Tongue (tissue), 2 donors: Measurements from ENCODE around the gene TUBB4A. TPM values are rescaled to one million over a fixed set of nuclear protein-coding genes. Genes with fewer than 3 reads are reported as not detected.
A peak's percentile ranks its signal among the peaks of the same experiment; 100 is the strongest.
"Not testable (repeated sequence)": the region's sequence is repeated elsewhere in the genome, so short reads cannot be mapped to it uniquely, and the experiment has no call there.

Source experiments
- DNase-seq: peaks from one replicate; pipeline ENCODE4 v3.0.0-alpha.2; 2015
- total RNA-seq: library from RNA; depleted of rRNA; stranded (reverse); fragments of >200 nt; gene quantifications from one replicate; pipeline ENCODE4 v1.2.3, GENCODE V29; 2014

The TUBB4A gene
- total RNA-seq, 1 donor from 2014 or later, result 1.6 TPM

DNA sequence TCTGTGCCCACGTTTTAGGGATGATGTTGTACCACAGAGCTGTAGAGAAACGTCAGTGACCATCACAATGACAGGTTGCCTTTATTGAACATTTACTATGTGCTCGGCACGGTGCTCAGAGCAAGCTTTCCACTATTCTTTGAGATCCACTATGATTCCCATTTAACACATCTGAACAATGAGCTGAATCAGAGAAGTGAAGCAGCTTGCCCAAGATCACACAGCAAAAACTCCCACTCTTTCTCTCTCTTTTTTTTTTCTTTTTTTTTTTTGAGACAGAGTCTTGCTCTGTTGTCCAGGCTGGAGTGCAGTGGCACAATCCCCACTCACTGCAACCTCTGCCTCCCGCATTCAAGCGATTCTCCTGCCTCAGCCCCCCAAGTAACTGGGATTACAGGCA, 20.6 kb upstream of the TUBB4A start:
- no peak for DNase-seq

GRCh38 chr19:6521718-6522646, 19.9 kb upstream of the TUBB4A start:
- DNase-seq, result no peak

DNA sequence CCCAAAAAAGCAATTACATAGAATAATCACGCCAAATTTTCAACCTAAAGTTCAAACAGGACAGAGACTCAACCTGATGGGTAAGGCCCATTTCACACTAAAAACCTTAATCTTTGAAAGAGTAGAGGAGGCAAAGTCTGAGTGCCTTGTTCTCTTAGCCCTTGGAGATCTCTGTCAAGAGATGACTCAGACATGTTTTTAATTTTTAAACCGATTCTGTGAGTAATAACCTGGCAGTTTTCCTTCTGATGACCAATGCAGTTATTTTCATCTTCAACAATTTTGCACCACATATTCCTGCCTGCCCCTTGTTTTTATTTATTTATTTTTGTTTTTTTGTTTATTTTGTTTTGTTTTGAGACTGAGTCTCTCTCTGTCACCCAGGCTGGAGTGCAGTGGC, 17.2 kb upstream of the TUBB4A start:
- no peak for DNase-seq

- no peak for DNase-seq
Measured at GRCh38 chr19:6518145-6518911, 16.2 kb upstream of the TUBB4A start.

- peak; percentile 91 for DNase-seq
Measured at GRCh38 chr19:6516659-6517291, 14.7 kb upstream of the TUBB4A start.

GRCh38 chr19:6516018-6516658, 14.0 kb upstream of the TUBB4A start:
- peak; percentile 86 for DNase-seq

- no peak for DNase-seq
Measured at GRCh38 chr19:6514926-6515544, 12.9 kb upstream of the TUBB4A start.

DNA sequence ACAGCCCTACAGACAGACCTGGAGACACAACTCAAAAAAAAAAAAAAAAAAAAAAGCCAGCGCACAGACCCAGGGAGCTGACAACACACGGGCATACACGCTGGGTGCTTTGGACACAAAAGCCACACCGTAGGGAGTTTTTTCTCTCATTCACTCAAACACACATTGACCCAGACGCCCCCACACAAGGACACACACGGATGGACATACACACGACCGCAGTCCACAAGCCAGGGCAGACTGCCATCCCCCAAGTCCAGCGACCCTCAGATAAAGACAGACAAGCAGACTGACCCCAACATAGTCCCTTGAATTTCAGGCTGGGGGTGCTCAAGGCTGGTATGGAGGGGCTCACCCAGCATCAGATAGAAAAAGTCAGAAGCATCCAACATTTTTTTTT, 12.0 kb upstream of the TUBB4A start:
- no peak for DNase-seq

GRCh38 chr19:6510618-6511017, 8.5 kb upstream of the TUBB4A start:
- DNase-seq, result no peak

DNA sequence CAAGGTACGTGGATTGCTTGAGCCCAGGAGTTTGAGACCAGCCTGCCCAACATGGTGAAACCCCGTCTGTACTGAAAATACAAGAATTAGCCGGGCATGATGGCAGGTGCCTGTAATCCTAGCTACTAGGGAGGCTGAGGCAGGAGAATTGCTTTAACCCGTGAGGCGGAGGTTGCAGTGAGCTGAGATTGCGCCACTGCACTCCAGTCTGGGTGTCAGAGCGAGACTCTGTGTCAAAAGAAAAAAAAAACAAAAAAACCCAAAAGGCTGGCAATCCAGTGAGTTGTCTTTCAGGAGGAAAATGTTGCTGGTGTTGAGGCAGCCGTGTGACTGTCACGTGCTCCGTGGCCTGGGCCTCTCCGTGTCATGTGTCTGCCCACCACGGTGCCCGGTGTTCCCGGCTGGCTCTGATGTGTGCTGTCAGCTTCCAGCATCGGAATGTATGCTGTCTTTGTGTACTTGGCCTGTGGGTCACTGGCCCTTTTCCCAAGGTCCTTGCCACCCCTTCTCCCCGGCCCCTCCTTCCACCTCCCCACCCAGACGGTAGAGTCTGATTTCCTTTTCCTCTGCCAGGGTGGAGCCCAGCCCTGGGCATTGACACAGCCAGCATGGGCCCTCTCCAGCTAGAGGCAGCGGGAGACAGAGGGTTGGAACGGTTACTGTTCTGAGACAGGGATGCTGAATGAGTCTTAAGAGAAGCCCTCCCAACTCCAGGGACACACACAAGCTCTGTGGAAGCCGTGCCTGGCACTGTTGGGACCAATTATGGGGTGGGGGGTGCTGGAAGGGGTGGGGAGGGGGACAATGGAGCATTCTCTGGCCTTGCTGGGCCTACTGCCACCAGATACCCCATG, 7.2 kb upstream of the TUBB4A start:
- no peak for DNase-seq

- DNase-seq, result not testable (repeated sequence)
Measured at GRCh38 chr19:6508028-6508771, 6.1 kb upstream of the TUBB4A start.

DNA sequence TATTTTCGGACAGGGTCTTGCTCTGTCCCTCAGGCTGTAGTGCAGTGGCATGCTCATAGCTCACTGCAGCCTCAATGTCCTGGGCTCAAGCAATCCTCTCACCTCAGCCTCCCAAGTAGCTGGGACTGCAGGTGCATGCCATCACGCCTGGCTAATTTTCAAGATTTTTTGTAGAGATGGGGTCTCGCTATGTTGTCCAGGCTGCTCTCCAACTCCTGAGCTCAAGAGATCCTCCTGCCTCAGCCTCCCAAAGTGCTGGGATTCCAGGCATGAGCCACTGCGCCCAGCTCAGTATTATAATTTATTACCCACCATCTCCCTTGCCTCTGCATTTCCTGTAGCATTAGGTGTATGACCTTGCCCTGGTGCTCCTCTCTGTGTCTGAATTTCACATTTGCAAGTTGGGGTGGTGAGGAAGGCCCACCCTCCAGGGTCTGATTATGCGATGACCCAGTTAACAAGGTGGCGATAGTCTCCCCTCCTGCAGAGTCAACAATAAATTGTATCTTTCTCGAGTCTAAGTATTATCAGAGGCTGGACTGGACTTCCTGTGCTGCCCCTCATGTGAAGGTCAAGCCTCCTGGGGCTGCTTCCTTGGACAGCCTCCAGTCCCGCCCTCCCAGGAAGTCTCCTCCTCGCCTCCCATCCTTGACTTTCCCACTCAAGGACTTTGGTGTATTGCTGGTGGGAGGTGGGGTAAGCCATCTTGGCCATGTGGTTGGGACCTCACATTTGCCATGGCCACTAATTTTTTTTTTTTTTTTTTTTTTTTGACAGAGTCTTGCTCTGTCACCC, 1.5 kb upstream of the TUBB4A start:
- DNase-seq, result no peak

GRCh38 chr19:6500837-6501739, 1.0 kb downstream of the TUBB4A start:
- no peak for DNase-seq

DNA sequence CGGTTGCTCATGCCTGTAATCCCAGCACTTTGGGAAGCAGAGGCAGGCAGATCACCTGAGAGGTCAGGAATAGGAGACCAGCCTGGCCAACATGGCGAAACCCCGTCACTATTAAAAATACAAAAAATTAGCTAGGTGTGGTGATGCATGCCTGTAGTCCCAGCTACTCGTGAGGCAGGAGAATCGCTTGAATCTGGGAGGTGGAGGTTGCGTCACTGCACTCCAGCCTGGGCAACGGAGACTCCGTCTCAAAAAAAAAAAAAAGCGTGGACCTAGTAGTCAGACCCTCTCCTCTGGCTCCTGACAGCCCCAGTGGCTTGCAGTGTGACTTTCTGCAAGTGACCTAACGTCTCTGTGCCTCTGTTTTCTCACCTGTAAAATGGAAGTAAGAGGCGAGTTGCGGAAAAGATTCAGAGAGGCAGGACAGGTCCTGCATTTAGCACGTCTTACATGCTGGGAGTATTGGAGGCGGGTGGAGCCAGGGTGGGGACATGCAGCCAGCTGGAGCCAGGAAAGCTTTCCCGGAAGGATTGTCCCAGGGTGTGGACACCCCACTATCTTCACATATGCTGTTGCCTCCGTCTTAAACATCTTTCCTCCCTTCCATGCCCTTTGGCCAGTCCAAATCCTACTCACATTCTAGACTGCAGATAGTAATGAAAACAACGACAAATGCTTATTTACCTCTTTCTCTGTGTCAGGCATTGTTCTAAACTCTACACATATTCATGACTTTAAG, 2.9 kb downstream of the TUBB4A start:
- no peak for DNase-seq

DNA sequence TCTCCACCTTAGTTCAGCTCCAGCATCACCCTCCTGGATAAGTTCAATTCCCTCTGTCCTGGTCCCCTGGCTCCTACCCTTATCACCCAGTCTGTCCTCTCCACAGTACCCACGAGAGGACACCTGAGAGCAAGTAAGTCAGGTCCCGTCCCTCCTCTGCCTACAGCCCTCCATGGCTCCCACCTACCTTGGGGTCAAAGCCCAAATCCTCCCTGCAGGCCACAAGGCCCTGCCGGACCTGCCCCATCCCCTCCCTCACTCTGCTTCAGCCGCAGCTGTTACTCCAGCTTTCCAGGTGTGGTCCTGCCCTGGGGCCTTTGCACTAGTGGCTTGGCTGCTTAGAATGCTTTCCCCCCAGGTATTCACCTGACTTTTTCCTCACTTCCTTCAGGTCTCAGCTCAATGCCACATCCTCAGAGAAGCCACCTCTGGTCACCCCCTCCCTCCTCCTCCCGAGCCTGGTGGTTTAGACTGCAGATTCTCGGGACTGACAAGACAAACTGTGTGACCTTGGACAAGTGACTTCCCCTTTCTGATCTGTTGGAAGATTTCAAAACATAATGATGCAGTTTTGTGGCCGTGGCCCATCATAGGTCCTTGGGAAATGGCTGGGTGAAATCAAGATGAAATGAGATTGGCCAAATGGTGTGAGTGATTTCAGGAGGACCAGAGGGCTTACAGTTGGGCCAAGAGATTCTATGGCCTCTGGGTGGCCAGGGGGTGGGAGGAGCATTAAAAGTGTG, 3.6 kb downstream of the TUBB4A start:
- DNase-seq, result no peak

DNA sequence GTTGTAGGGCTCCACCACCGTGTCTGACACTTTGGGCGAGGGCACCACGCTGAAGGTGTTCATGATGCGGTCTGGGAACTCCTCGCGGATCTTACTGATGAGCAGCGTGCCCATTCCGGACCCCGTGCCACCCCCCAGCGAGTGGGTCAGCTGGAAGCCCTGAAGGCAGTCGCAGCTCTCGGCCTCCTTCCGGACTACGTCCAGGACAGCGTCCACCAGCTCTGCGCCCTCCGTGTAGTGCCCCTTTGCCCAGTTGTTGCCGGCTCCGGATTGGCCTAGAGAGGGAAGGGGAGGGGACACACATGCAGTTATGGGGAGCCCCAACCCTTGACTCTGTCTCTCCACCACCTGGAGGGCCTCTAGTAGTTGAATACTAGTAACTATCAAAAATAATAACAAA, 6.2 kb downstream of the TUBB4A start:
- no peak for DNase-seq
